Kidney epithelial cell (primary cell): Measurements from ENCODE around the gene RAPH1. TPM values are rescaled to one million over a fixed set of nuclear protein-coding genes. Genes with fewer than 3 reads are reported as not detected.

Experiments used
- DNase-seq: peaks from one replicate; pipeline ENCODE4 v3.0.0-alpha.2; 2010; ENCODE audit warnings: low read depth
- H3K27me3 ChIP-seq: 2 replicates; pipeline ENCODE4 v1.6.0; 2011; ENCODE audit warnings: low read length; ENCODE audit not compliant: control insufficient read depth, insufficient read depth
- H3K36me3 ChIP-seq: 2 replicates; pipeline ENCODE4 v1.5.1; 2011; ENCODE audit warnings: low read length; ENCODE audit not compliant: control insufficient read depth, insufficient read depth
- H3K4me3 ChIP-seq: 2 replicates; pipeline ENCODE4 v1.5.1; 2011; ENCODE audit warnings: low read depth, mild to moderate bottlenecking, control low read depth, low read length
- total RNA-seq: library from RNA; depleted of rRNA; stranded (reverse); fragments of >200 nt; gene quantifications from 2 replicates; pipeline ENCODE4 v1.2.3, GENCODE V29; 2015
- TF ChIP-seq, protein P1 (sequence below): IDR thresholded peaks from 2 replicates; pipeline ENCODE4 v1.5.1; 2011; ENCODE audit warnings: mild to moderate bottlenecking, moderate library complexity, low read length, control low read depth, inconsistent platforms; ENCODE audit not compliant: insufficient read depth, poor library complexity, severe bottlenecking

The RAPH1 gene
- total RNA-seq, 1 donor from 2014 or later: 28.9 TPM

GRCh38 chr2:203501873-203502272 is 33.2 kb downstream of the RAPH1 start:
- no peaks in the 10 kb centered on the region for H3K36me3 ChIP-seq
- no peak for DNase-seq
- no peak overlapping the region for H3K4me3 ChIP-seq
- no peaks in the 10 kb centered on the region for H3K27me3 ChIP-seq
- TF ChIP-seq, protein P1, sequence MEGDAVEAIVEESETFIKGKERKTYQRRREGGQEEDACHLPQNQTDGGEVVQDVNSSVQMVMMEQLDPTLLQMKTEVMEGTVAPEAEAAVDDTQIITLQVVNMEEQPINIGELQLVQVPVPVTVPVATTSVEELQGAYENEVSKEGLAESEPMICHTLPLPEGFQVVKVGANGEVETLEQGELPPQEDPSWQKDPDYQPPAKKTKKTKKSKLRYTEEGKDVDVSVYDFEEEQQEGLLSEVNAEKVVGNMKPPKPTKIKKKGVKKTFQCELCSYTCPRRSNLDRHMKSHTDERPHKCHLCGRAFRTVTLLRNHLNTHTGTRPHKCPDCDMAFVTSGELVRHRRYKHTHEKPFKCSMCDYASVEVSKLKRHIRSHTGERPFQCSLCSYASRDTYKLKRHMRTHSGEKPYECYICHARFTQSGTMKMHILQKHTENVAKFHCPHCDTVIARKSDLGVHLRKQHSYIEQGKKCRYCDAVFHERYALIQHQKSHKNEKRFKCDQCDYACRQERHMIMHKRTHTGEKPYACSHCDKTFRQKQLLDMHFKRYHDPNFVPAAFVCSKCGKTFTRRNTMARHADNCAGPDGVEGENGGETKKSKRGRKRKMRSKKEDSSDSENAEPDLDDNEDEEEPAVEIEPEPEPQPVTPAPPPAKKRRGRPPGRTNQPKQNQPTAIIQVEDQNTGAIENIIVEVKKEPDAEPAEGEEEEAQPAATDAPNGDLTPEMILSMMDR: no peak

GRCh38 chr2:203500951-203501350 is 34.1 kb downstream of the RAPH1 start:
- Histone ChIP-seq H3K36me3 (no peaks in the 10 kb centered on the region), H3K4me3 (no peak overlapping the region), H3K27me3 (no peaks in the 10 kb centered on the region)
- TF ChIP-seq, protein P1: no peak
- no peak for DNase-seq

DNA sequence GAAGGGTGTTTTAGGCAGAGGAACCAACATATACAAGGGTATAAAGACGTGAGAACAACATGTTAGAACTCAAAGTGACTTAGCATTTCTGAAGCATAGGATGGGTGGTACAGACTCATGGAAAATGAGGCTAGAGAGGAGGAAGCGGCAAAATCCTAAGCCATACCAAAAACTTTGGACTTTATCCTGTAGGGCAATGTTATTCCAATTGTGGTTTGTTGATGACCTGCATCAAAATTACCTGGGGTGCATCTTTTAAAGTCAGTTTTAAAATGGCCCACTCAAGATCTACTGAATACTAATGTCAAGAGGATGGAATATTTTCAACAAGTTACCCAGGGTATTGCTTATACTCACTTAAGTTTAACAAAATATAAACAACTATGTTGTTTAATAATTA is 34.8 kb downstream of the RAPH1 start:
- TF ChIP-seq, protein P1: no peak
- DNase-seq: no peak
- Histone ChIP-seq H3K36me3 (no peaks in the 10 kb centered on the region), H3K27me3 (no peaks in the 10 kb centered on the region), H3K4me3 (no peak overlapping the region)

GRCh38 chr2:203498161-203498560 is 36.9 kb downstream of the RAPH1 start:
- Histone ChIP-seq H3K36me3 (no peaks in the 10 kb centered on the region), H3K4me3 (no peak overlapping the region), H3K27me3 (no peaks in the 10 kb centered on the region)
- TF ChIP-seq, protein P1: no peak
- DNase-seq: peak; percentile 34

DNA sequence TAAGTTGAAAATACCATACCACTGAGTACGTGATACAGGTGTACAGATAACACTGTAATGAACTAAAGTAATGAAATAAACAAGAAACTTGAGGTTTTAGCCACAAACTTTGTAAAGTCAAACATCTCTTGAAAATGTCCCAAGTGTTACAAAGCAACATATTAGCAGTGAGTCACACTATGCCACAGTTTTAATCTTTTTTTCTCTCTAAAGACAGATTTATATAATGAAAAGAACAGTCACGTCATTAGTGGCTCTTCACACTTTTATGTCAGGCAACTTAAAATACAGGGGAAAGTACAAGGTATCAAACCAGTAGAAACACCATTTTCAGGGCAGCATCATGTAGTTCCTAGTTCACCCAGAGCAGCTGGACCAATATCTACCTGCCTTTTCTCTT is 42.1 kb downstream of the RAPH1 start:
- Histone ChIP-seq H3K36me3 (no peaks in the 10 kb centered on the region), H3K4me3 (no peak overlapping the region), H3K27me3 (no peaks in the 10 kb centered on the region)
- TF ChIP-seq, protein P1: no peak
- DNase-seq: no peak

DNA sequence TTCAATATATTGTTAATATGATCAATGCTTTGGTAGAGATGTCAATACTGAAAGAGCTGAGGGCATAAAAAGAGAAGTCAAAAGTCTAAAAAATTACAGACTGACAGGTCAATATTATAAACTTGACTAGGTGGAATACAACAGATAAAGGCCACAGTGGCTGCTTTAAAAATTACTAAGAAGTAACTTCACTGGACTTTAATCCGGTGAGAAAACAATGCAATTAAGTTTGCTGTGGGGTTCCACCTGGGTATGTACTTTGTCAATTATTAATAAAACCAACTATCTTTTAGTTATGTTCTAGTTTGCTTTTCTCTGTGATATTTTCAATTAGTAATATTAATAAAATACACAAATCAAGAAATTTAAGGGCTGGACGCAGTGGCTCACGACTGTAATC is 44.7 kb downstream of the RAPH1 start:
- Histone ChIP-seq H3K4me3 (no peak overlapping the region), H3K36me3 (no peaks in the 10 kb centered on the region), H3K27me3 (no peaks in the 10 kb centered on the region)
- no peak for DNase-seq
- TF ChIP-seq, protein P1: no peak
